GM15510 (cell line): ENCODE measurements around the gene CENPK.

Experiments used
- POLR2A ChIP-seq: IDR thresholded peaks from 3 replicates; pipeline ENCODE4 v1.6.1; 2011; ENCODE audit warnings: borderline replicate concordance; ENCODE audit not compliant: insufficient read length; ENCODE audit errors: extremely low read depth

CENPK gene

GRCh38 chr5:65539827-65540226 lies 23.1 kb downstream of the CENPK start:
- no peak for TF ChIP-seq POLR2A

- TF ChIP-seq POLR2A, result no peak
These were observed 27.4 kb downstream of the CENPK start for GRCh38 chr5:65535529-65535987.

- TF ChIP-seq POLR2A, result no peak
These were observed 32.1 kb downstream of the CENPK start for GRCh38 chr5:65530904-65531303.

- TF ChIP-seq POLR2A, result no peak
These were observed 37.2 kb downstream of the CENPK start for GRCh38 chr5:65525726-65526125.

GRCh38 chr5:65512170-65512937 lies 50.6 kb downstream of the CENPK start:
- no peak for TF ChIP-seq POLR2A

GRCh38 chr5:65508978-65509377 lies 54.0 kb downstream of the CENPK start:
- TF ChIP-seq POLR2A, result no peak

GRCh38 chr5:65506961-65507360 lies 56.0 kb downstream of the CENPK start:
- no peak for TF ChIP-seq POLR2A

GRCh38 chr5:65489119-65489518 lies 73.8 kb downstream of the CENPK start:
- TF ChIP-seq POLR2A, result no peak

- TF ChIP-seq POLR2A, result no peak
These were observed 77.6 kb downstream of the CENPK start for GRCh38 chr5:65485405-65485804.

GRCh38 chr5:65483546-65484346 lies 79.2 kb downstream of the CENPK start:
- no peak for TF ChIP-seq POLR2A

- TF ChIP-seq POLR2A, result no peak
These were observed 80.0 kb downstream of the CENPK start for GRCh38 chr5:65482736-65483545.

- TF ChIP-seq POLR2A, result no peak
These were observed 80.7 kb downstream of the CENPK start for GRCh38 chr5:65482296-65482735.

GRCh38 chr5:65481635-65482295 lies 81.2 kb downstream of the CENPK start, which contains the start of gene ADAMTS6:
TSS of gene ADAMTS6 (minus strand) at chr5:65481920. CDS start at chr5:65473673, 8,247 bp downstream.
- peak; percentile 48 for TF ChIP-seq POLR2A

- no peak for TF ChIP-seq POLR2A
These were observed 81.8 kb downstream of the CENPK start for GRCh38 chr5:65481171-65481581.
